Activated CD8-positive, alpha-beta T cell treated with anti-CD3 and anti-CD28 coated beads for 36 hours (primary cell): ENCODE data around the gene COPS4. TPM values are rescaled to one million over a fixed set of nuclear protein-coding genes. Genes with fewer than 3 reads are reported as not detected.
"Not testable (repeated sequence)": the region's sequence is repeated elsewhere in the genome, so short reads cannot be mapped to it uniquely, and the experiment has no call there.

Experiments
- ATAC-seq: fragments of 200-7000 bp; cut with Tn5 transposase; one replicate; pipeline ENCODE4 v1.10.0; 2021; ENCODE audit warnings: mild to moderate bottlenecking, moderate library complexity
- CTCF ChIA-PET: fragments of 350-600 bp; sonication (Branson Sonifier 250); formaldehyde crosslinking; loops from one replicate; lab custom pipeline; 2021; ENCODE audit warnings: antibody characterized with exemption; lab: Charles Lee
- POLR2A ChIA-PET: fragments of 350-600 bp; sonication (Branson Sonifier 250); formaldehyde crosslinking; loops from one replicate; lab custom pipeline; 2021; ENCODE audit warnings: antibody characterized with exemption; lab: Charles Lee
- DNase-seq: peaks from one replicate; pipeline ENCODE4 v3.0.0-alpha.2; 2020
- H3K27ac Mint-ChIP-seq: one replicate; pipeline ENCODE4 v1.8.0; 2021; ENCODE audit warnings: mild to moderate bottlenecking, mixed read lengths
- H3K27me3 Mint-ChIP-seq: one replicate; pipeline ENCODE4 v1.8.0; 2021; ENCODE audit warnings: mixed read lengths
- H3K36me3 Mint-ChIP-seq: one replicate; pipeline ENCODE4 v1.8.0; 2021; ENCODE audit warnings: low read depth, mixed read lengths
- H3K4me1 Mint-ChIP-seq: one replicate; pipeline ENCODE4 v1.8.0; 2021; ENCODE audit warnings: low read depth, mixed read lengths
- H3K4me3 Mint-ChIP-seq: one replicate; pipeline ENCODE4 v1.8.0; 2021; ENCODE audit warnings: mild to moderate bottlenecking, moderate library complexity, mixed read lengths
- H3K9me3 Mint-ChIP-seq: one replicate; pipeline ENCODE4 v1.8.0; 2021; ENCODE audit warnings: mixed read lengths
- CTCF ChIP-seq: fragments of 200-600 bp; IDR thresholded peaks from one replicate; pipeline ENCODE4 v1.8.0; 2022; ENCODE audit warnings: antibody characterized with exemption, mild to moderate bottlenecking
- intact Hi-C: fragments of 100-400 bp; cut with micrococcal nuclease; formaldehyde crosslinking; loops from one replicate; pipeline ENCODE4 v1.10.0; 2022
- total RNA-seq, 2 experiments: library from RNA; stranded (reverse); gene quantifications; one replicate each; pipeline ENCODE4 v1.2.3, GENCODE V29; 2021

The COPS4 gene
- total RNA-seq, 2 experiments from 2014 or later = 38.4 to 38.8 TPM

- ChIA-PET POLR2A (interaction anchor here (1.0 to 1.8 kb wide), 4 partner anchors 29 to 296 kb away, joined by 3 to 4 read pairs (median 4); partner anchors contain the start of gene COQ2), CTCF (interaction anchor here (1.0 to 1.9 kb wide), 4 partner anchors 10 to 220 kb away, joined by 3 to 6 read pairs (median 4); no protein-coding TSS in a partner anchor)
- Mint-ChIP-seq H3K27me3 (no peaks in the 10 kb centered on the region), H3K4me3 (no peak overlapping the region), H3K36me3 (peaks cover 2% of the 10 kb centered on the region), H3K4me1 (peaks cover 40% of the 10 kb centered on the region), H3K27ac (no peak overlapping the region), H3K9me3 (no peaks in the 10 kb centered on the region)
- TF ChIP-seq CTCF = no peak
- ATAC-seq (no peak), DNase-seq (no peak)
- intact Hi-C loops = no loop called here
Observed at GRCh38 chr4:83040269-83040668, 5.3 kb downstream of the COPS4 start.

DNA sequence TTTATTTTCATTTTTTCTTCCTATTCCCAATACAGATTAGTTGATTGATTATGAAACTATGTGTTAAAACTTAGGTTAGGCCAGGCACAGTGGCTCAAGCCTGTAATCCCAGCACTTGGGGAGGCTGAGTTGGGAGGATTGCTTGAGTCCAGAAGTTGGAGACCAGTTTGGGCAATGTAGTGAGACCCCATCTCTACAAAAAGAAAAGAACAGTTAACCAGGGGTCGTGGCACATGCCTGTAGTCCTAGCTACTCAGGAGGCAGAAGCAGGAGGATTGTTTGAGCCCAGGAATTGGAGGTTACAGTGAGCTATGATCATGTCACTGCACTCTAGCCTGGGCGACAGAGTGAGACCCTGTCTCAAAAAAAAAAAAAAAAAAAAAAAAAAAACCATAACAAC lies 8.2 kb downstream of the COPS4 start:
- DNase-seq, CTCF ChIA-PET, intact Hi-C loops, H3K27me3 Mint-ChIP-seq, ATAC-seq, H3K36me3 Mint-ChIP-seq, POLR2A ChIA-PET, H3K27ac Mint-ChIP-seq, H3K4me3 Mint-ChIP-seq, H3K9me3 Mint-ChIP-seq: not testable (repeated sequence)
- H3K4me1 Mint-ChIP-seq = peaks cover 26% of the 10 kb centered on the region

DNA sequence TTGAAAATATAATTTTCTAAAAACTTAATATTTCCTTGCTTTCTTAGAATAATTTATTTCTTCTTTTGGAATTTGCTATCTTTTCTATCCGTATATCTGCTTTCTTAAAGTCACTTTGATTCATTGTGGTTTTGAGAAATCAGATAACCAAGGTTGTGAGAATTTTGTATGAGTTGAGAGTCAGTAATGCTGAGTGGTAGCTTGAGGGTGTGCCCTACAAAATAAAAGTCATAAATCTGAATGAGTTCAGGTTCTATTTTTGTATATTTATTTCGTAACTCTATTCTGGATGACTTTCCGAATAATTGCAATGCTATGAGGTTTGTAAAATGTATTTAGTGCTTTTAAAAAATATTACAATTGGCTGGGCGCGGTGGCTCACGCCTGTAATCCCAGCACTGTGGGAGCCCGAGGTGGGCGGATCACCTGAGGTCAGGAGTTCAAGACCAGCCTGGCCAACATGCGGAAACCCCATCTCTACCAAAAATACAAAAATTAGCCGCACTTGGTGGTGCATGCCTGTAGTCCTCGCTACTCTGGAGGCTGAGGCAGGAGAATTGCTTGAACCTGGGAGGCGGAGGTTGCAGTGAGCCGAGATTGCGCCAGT lies 8.9 kb downstream of the COPS4 start:
- H3K27me3 Mint-ChIP-seq = no peaks in the 10 kb centered on the region
- H3K9me3 Mint-ChIP-seq = no peaks in the 10 kb centered on the region
- TF ChIP-seq CTCF = no peak
- DNase-seq = no peak
- no peak overlapping the region for H3K4me3 Mint-ChIP-seq
- peaks cover 24% of the 10 kb centered on the region for H3K4me1 Mint-ChIP-seq
- no peak overlapping the region for H3K27ac Mint-ChIP-seq
- peaks cover 2% of the 10 kb centered on the region for H3K36me3 Mint-ChIP-seq
- intact Hi-C loops = no loop called here
- ChIA-PET CTCF (no interaction called here), POLR2A (no interaction called here)
- no peak for ATAC-seq

GRCh38 chr4:83046693-83047473 lies 11.9 kb downstream of the COPS4 start:
- no peak overlapping the region for H3K27ac Mint-ChIP-seq
- intact Hi-C loops = no loop called here
- peaks cover 8% of the 10 kb centered on the region for H3K36me3 Mint-ChIP-seq
- H3K27me3 Mint-ChIP-seq = no peaks in the 10 kb centered on the region
- H3K4me3 Mint-ChIP-seq = no peak overlapping the region
- DNase-seq (no peak), ATAC-seq (no peak)
- H3K4me1 Mint-ChIP-seq = peaks cover 9% of the 10 kb centered on the region
- TF ChIP-seq CTCF = no peak
- POLR2A ChIA-PET = interaction anchor here (0.7 kb wide), 1 partner anchor 68 kb away, joined by 4 read pairs; the partner anchor contains the start of gene PLAC8
- CTCF ChIA-PET = interaction anchor here (1.1 kb wide), 1 partner anchor 12 kb away, joined by 3 read pairs; the partner anchor contains the start of gene COPS4
- no peaks in the 10 kb centered on the region for H3K9me3 Mint-ChIP-seq

DNA sequence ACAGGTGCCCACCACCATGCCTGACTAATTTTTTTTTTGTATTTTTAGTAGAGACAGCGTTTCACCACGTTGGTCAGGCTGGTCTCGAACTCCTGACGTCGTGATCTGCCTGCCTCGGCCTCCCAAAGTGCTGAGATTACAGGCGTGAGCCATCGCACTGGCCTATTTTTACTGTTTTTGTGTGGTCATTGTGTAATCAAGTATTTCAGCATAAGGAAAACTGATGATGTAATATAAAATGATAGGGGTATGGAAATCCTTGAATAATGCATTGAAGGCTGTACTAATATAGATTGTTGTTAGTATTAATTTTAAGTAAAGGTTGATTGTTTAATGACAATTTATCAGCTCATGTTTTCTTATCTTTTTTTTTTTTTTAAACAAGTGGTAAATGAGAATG lies 13.8 kb downstream of the COPS4 start:
- H3K27ac Mint-ChIP-seq, H3K27me3 Mint-ChIP-seq, H3K9me3 Mint-ChIP-seq, DNase-seq, POLR2A ChIA-PET, H3K4me3 Mint-ChIP-seq, H3K4me1 Mint-ChIP-seq, intact Hi-C loops, ATAC-seq, H3K36me3 Mint-ChIP-seq: not testable (repeated sequence)
- CTCF ChIA-PET = interaction anchor here (1.2 kb wide), 1 partner anchor 211 kb away, joined by 5 read pairs; no protein-coding TSS in a partner anchor

- ATAC-seq (no peak), DNase-seq (peak; percentile 26)
- Mint-ChIP-seq H3K36me3 (peaks cover 6% of the 10 kb centered on the region), H3K27me3 (no peaks in the 10 kb centered on the region), H3K4me3 (no peak overlapping the region), H3K27ac (no peak overlapping the region), H3K9me3 (no peaks in the 10 kb centered on the region), H3K4me1 (no peaks in the 10 kb centered on the region)
- ChIA-PET CTCF (interaction anchor here (0.6 to 2.8 kb wide), 11 partner anchors 9 to 229 kb away, joined by 3 to 11 read pairs (median 4); partner anchors contain the start of genes COPS4 and COQ2), POLR2A (no interaction called here)
- intact Hi-C loops = no loop called here
- peak; percentile 43 for TF ChIP-seq CTCF
Observed at GRCh38 chr4:83054928-83055327, 19.9 kb downstream of the COPS4 start.
